GM12874 (cell line): ENCODE measurements around the gene BMPR1A.

Experiments used
- TF ChIP-seq, protein P1 (sequence below): IDR thresholded peaks from 2 replicates; pipeline ENCODE4 v1.5.1; 2011; ENCODE audit warnings: low read depth, mild to moderate bottlenecking, control low read depth, low read length, moderate library complexity; ENCODE audit not compliant: insufficient read depth

BMPR1A gene

DNA sequence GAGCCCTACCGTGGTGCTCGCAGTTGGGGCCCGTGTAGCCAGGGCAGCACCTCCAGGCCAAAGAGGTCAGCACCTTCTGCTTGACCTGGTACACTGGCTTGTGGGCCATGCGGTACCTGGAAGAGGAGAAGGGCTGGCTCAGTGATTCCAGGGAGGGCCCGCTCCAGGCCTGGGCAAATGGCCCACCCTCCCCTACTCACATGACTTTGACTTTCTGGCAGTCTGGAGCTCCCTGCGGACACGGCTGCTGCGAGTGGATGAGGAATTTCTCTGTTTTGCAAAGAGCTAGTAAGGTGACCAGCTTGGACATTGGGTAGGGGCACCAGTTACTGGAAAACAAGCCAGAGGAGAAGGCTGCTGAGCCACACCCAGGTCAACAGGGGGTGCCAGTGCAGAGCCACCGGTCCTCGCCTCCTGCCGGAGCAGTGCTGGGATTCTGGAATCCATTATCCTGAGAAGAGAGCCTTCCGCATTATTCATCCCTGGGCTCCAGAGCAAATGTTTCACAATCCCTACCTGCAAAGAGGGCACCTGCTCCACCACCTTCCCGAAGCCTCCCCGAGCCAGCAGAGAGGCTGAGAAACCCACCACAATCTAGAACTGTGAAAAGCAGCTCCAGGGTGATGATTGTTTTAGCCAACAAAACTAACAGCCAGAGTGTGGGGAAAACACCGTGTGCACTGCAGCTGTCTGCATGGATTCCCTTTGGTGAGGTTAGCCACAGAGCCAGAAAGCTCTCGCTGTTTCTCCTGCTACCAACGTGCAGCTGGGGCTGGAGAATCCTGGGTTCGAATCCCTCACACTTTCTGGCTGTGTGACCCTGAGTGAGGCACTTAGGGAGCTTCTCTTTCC lies 189.2 kb downstream of the BMPR1A start:
- TF ChIP-seq, protein P1, sequence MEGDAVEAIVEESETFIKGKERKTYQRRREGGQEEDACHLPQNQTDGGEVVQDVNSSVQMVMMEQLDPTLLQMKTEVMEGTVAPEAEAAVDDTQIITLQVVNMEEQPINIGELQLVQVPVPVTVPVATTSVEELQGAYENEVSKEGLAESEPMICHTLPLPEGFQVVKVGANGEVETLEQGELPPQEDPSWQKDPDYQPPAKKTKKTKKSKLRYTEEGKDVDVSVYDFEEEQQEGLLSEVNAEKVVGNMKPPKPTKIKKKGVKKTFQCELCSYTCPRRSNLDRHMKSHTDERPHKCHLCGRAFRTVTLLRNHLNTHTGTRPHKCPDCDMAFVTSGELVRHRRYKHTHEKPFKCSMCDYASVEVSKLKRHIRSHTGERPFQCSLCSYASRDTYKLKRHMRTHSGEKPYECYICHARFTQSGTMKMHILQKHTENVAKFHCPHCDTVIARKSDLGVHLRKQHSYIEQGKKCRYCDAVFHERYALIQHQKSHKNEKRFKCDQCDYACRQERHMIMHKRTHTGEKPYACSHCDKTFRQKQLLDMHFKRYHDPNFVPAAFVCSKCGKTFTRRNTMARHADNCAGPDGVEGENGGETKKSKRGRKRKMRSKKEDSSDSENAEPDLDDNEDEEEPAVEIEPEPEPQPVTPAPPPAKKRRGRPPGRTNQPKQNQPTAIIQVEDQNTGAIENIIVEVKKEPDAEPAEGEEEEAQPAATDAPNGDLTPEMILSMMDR, result no peak

DNA sequence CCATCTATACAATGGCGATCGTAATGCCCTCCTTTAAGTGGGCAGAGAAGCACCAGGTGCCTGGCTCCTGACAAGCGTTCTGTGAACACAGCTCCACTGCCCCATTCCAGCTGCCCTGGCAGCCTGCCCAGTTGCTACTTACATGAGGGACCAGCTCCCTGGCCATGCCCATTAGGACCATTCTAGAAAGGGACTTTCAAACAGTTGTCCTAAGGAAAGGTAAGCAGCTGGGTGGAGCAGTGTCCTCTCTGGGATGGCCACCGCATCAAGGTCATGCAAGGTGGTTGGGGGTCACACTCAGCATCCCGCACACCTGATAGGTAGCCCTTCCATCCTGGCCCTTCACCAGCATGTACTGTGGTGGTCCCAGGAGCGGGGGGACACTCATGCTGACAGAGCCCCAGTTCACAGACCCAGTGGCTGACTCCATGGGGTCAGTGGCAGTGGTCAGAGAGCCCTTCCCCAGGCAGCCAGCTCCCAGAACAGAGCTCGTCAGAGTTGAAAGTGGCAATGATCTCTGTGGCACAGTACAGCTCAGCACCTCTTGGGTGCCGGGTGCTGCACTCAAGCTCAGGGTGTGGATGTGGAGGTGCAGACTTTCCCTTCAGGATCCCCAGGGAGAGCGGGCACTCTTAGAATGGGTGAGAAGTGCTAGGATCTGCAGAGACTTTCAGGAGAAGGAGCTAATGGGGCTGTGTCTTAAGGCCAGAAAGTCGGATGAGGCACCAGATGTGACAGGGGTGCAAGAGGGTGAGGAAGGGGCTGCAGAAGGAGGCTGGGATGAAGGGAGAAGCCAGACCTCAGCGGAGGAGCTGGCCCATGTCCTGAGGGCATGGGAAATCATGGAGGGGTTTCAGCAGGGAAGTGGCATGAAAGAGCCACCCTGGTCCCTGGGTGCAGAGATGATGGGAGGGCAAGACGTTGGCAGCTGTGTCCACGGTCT lies 190.1 kb downstream of the BMPR1A start:
- TF ChIP-seq, protein P1, result no peak

DNA sequence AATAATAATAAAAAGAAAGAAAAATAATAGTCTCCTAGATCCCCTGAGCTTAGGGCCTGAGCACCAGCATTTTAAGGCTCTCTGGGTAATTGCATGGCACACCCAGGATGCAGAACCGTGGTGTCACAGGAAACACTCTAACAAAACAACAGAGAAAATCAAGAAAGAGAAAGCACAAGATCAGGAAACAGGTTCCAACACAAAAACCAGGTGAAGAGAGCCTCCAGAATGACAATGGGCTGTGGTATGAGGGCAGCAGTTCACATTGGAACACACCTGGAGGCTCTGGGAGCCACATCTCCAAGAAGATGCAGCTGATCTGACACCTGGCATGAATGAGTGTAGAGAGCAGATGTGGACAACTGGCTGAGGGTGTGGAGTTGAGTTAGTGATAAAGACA lies 193.9 kb downstream of the BMPR1A start:
- TF ChIP-seq, protein P1, result no peak

DNA sequence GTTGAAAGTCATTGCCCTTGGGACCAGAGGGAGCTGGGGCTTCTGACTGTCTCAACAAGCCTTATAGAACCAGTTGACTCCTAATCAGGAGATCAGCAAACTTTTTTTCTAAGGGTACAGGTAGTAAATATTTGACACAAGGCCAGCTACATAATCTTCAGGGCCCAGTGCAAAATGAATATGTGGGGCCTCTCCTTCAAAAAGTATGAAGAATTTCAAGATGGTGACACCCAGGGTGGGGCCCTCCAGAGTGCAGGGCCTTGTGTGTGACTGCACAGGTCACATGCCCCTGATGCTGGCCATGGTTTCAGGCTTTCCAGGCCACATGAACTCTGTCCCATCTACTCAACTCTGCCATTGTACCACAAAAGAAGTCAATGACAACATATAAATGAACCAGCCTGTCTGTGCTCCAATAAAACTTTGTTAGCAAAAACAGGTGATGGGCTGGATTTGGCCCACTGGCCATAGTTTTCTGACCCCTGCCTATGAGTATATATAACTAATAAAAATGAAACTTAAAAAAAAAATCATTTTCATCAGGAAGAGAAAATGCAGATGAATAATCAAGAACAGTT lies 194.9 kb downstream of the BMPR1A start:
- TF ChIP-seq, protein P1, result no peak

DNA sequence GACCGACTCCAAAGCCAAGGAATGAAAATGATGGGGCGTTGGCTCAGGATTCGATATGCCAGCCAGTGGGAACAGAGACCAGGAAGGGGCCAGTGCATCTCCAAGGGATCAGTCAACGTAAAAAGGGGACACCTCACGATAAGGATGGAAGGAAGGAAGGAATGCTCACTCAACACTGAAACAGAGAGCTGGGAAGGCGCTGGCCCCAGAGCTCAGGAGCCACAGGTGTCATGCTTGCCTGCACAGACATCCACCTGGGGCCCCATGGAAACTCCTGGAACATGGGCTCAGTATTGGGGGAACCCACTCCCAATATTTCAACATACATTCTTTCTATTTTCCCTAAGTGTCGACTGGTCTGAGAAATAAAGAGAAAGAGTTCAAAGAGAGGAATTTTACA lies 195.7 kb downstream of the BMPR1A start:
- TF ChIP-seq, protein P1, result no peak

DNA sequence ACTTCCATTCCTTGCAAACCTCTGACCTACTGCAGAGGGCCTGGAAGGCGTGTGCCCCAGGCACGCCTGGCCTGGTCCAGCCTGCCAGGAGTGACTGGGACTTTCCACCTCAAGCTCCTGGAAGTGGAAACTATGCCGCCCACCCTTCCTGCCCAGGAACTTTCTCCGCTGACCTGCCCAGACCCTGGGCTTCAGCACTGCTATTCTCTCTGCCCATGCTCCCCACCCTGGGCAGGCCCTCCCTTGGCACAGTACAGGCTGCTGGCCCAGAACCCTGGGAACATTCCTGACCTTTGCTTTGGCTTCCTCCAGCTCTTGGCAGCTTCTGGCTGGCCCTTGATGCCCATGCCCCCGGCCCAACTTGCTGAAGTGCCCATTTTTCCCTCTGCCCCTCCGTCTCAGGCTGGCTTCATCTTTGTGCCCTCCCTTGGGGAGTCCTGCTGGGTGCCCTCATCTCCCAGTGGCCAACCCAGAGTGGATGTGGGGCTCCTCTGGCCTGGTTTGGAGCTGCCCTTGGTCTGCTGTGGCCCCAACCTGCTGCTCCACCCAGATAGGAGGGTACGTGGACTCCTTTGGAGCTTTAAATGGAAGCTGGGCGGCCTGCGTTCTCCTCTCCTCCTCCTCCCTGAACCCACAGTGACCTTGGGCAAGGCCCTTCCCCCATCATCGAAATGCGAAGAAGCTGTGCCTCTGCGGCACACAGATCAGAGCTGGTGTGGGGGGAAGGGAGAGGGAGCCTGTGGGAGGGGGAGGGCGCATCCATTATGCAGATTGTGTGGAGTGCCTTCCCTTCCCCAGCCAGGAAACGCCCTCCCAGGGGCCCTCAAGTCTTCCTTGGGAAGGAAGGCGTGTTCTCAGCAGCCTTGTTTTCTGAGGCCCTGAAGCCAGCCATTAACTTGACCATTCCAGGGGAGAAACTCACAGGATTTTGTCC lies 197.6 kb downstream of the BMPR1A start:
- TF ChIP-seq, protein P1, result no peak
